GM12878 (cell line): ENCODE results near the gene SLC39A8. TPM values are rescaled to one million over a fixed set of nuclear protein-coding genes. Genes with fewer than 3 reads are reported as not detected.

Experiments
- ATAC-seq: fragments of 200-7000 bp; cut with Tn5 transposase; 3 replicates; pipeline ENCODE4 v1.9.1; 2020; ENCODE audit warnings: mild to moderate bottlenecking, moderate library complexity
- BruUV-seq: library from RNA; stranded (reverse); fragments of 400-500 nt; replicated peaks from 2 replicates; lab custom pipeline; 2021; lab: Mats Ljungman, UMichigan
- CTCF ChIA-PET: fragments of 300-600 bp; sonication (Branson Sonifier 250); formaldehyde crosslinking; extraction: SDS; loops from one replicate; lab custom pipeline; 2021; ENCODE audit warnings: inconsistent platforms; lab: Yijun Ruan, JAX
- POLR2A ChIA-PET: fragments of 350-600 bp; formaldehyde crosslinking; extraction: SDS; loops from one replicate; lab custom pipeline; 2021; ENCODE audit warnings: inconsistent platforms; lab: Charles Lee
- RAD21 ChIA-PET: fragments of 300-600 bp; sonication (Branson Sonifier 250); formaldehyde crosslinking; loops from one replicate; lab custom pipeline; 2023; ENCODE audit warnings: antibody characterized with exemption; ENCODE audit not compliant: unreplicated experiment; lab: Charles Lee
- SMC1A ChIA-PET: fragments of 300-600 bp; sonication (Branson Sonifier 250); formaldehyde crosslinking; loops from one replicate; lab custom pipeline; 2023; ENCODE audit not compliant: unreplicated experiment, uncharacterized antibody; lab: Charles Lee
- DNase-seq: peaks from one replicate; pipeline ENCODE4 v3.0.0-alpha.2; 2011; ENCODE audit warnings: low read depth, low spot score
- FAIRE-seq: peaks from 3 replicates; lab custom pipeline; 2011; peaks lifted over from hg19 to GRCh38; lab: Jason Lieb, UNC
- H2AFZ ChIP-seq: 2 replicates; pipeline ENCODE4 v1.6.0; 2011; ENCODE audit warnings: low read depth, low read length, control low read depth; ENCODE audit not compliant: control insufficient read depth
- H3K27ac ChIP-seq: 2 replicates; pipeline ENCODE4 v1.5.1; 2011; ENCODE audit warnings: control low read depth; ENCODE audit not compliant: control insufficient read depth, insufficient read depth
- H3K27me3 ChIP-seq, 2 experiments: replicated peaks in 1 of 2; 2 replicates each; pipeline versions ENCODE4 v1.6.0 to v1.6.1; 2011; ENCODE audit warnings: low read length in 1 of 2; ENCODE audit not compliant: control insufficient read depth in 2 of 2, insufficient read depth in 2 of 2
- H3K36me3 ChIP-seq, 2 experiments: 2 replicates each; pipeline ENCODE4 v1.5.1; 2011; ENCODE audit warnings: low read length in 1 of 2; ENCODE audit not compliant: control insufficient read depth in 2 of 2, insufficient read depth in 2 of 2
- H3K4me1 ChIP-seq: 2 replicates; pipeline ENCODE4 v1.6.1; 2011; ENCODE audit warnings: mild to moderate bottlenecking, low read length, moderate library complexity, mixed read lengths; ENCODE audit not compliant: control insufficient read depth, insufficient read depth
- H3K4me2 ChIP-seq: 2 replicates; pipeline ENCODE4 v1.6.0; 2011; ENCODE audit warnings: control low read depth; ENCODE audit not compliant: control insufficient read depth, insufficient read depth
- H3K4me3 ChIP-seq: fragments of 200-600 bp; sonication (generic); 2 replicates; pipeline ENCODE4 v1.5.1; 2016
- H3K79me2 ChIP-seq: 2 replicates; pipeline ENCODE4 v1.6.0; 2011; ENCODE audit warnings: low read length; ENCODE audit not compliant: control insufficient read depth, insufficient read depth
- H3K9ac ChIP-seq: 2 replicates; pipeline ENCODE4 v1.8.0; 2011; ENCODE audit warnings: low read length, control low read depth, mixed read lengths; ENCODE audit not compliant: control insufficient read depth, insufficient read depth
- H3K9me3 ChIP-seq: replicated peaks from 3 replicates; pipeline ENCODE4 v1.5.1; 2011; ENCODE audit warnings: mild to moderate bottlenecking, low read length; ENCODE audit not compliant: control insufficient read depth, insufficient read depth
- H4K20me1 ChIP-seq: 2 replicates; pipeline ENCODE4 v1.6.0; 2011; ENCODE audit not compliant: control insufficient read depth, insufficient read depth
- BRCA1 ChIP-seq: IDR thresholded peaks from 2 replicates; pipeline ENCODE4 v1.6.1; 2011; ENCODE audit warnings: low read depth, low read length, improper control_type of control experiment
- EP300 ChIP-seq, 2 experiments: fragments of 150-350 bp in 1 of 2; IDR thresholded peaks; 2 replicates each; pipeline ENCODE4 v1.6.1; 2011 to 2012; ENCODE audit warnings: low read depth in 2 of 2, low read length in 2 of 2, borderline replicate concordance in 1 of 2, improper control_type of control experiment in 1 of 2, inconsistent platforms in 1 of 2; ENCODE audit not compliant: control insufficient read depth in 1 of 2
- EZH2 ChIP-seq: IDR thresholded peaks from 2 replicates; pipeline ENCODE4 v1.6.1; 2012; ENCODE audit warnings: low read depth, mild to moderate bottlenecking, control low read depth, inconsistent platforms, low read length, borderline replicate concordance; ENCODE audit not compliant: control insufficient read depth
- GABPA ChIP-seq: IDR thresholded peaks from 2 replicates; pipeline ENCODE4 v1.6.1; 2014; ENCODE audit warnings: antibody characterized with exemption, low read depth, mild to moderate bottlenecking, inconsistent platforms
- LARP7 ChIP-seq: fragments of 450-650 bp; IDR thresholded peaks from 2 replicates; pipeline ENCODE4 v1.6.1; 2017; ENCODE audit warnings: mild to moderate bottlenecking
- MEF2B ChIP-seq: fragments of 450-650 bp; IDR thresholded peaks from 2 replicates; pipeline ENCODE4 v1.6.1; 2018; ENCODE audit warnings: mild to moderate bottlenecking, moderate library complexity; ENCODE audit not compliant: partially characterized antibody, poor library complexity, severe bottlenecking
- MTA2 ChIP-seq: fragments of 450-650 bp; IDR thresholded peaks from 2 replicates; pipeline ENCODE4 v1.6.1; 2016; ENCODE audit warnings: low read depth, mild to moderate bottlenecking, moderate library complexity
- PML ChIP-seq: IDR thresholded peaks from 2 replicates; pipeline ENCODE4 v1.6.1; 2012; ENCODE audit warnings: low read length, inconsistent platforms
- SP1 ChIP-seq: IDR thresholded peaks from one replicate; pipeline ENCODE4 v1.6.1; 2011; ENCODE audit warnings: low read depth, low read length
- TAF1 ChIP-seq: IDR thresholded peaks from 2 replicates; pipeline ENCODE4 v1.6.1; 2011; ENCODE audit warnings: mild to moderate bottlenecking, low read depth, low read length, borderline replicate concordance
- TBL1XR1 ChIP-seq: IDR thresholded peaks from 2 replicates; pipeline ENCODE4 v1.6.1; 2012; ENCODE audit warnings: low read depth, low read length, improper control_type of control experiment
- ZNF622 ChIP-seq: fragments of 450-650 bp; IDR thresholded peaks from 2 replicates; pipeline ENCODE4 v1.6.1; 2017; ENCODE audit warnings: mild to moderate bottlenecking, inconsistent platforms
- WGBS: methylation state at CpG from one replicate; pipeline ENCODE4 v1.1.6; 2016; ENCODE audit warnings: low lambda C conversion rate; ENCODE audit not compliant: insufficient replicate concordance, insufficient coverage; ENCODE audit errors: missing lambda C conversion rate; 5-methylcytosine and 5-hydroxymethylcytosine counted together
- in situ Hi-C: fragments of 300-500 bp; cut with MboI; formaldehyde crosslinking; loops from 9 replicates; pipeline ENCODE4 v1.14.3; 2018; ENCODE audit warnings: mixed read lengths
- intact Hi-C: fragments of 100-400 bp; cut with micrococcal nuclease; formaldehyde crosslinking; loops from one replicate; pipeline ENCODE4 v1.14.2; 2022; ENCODE audit not compliant: unreplicated experiment
- polyA plus RNA-seq, 11 experiments: library from polyadenylated mRNA; depleted of rRNA in 4 of 11; unstranded in 6 of 11; stranded (reverse) in 5 of 11; fragments of >200 nt; fragmentation: Nextera tagmentation in 4 of 11; fragmentation: Illumina TruSeq in 1 of 11; extraction: Ambion mirVana in 4 of 11; extraction: Trizol in 1 of 11; gene quantifications; 1 replicate in 1 of 11; 2 replicates in 10 of 11; pipeline versions ENCODE4 v1.2.1 to v1.2.3, GENCODE V29; 2011 to 2016; ENCODE audit warnings: inconsistent platforms in 2 of 11, missing spikeins in 2 of 11, low read depth in 1 of 11
- total RNA-seq, 4 experiments: library from RNA; depleted of rRNA in 3 of 4; stranded (reverse); fragments of >200 nt in 3 of 4; fragmentation: Illumina TruSeq in 1 of 4; extraction: Trizol in 1 of 4; gene quantifications; 2 replicates each; pipeline versions ENCODE4 v1.2.1 to v1.2.3, GENCODE V29; 2013 to 2021
- TF ChIP-seq, protein P1 (sequence below): fragments of 450-650 bp; conservative IDR thresholded peaks from 2 replicates; pipeline ENCODE4 v1.6.1; 2017; ENCODE audit warnings: mild to moderate bottlenecking, moderate library complexity
- TF ChIP-seq, protein P2 (sequence below), 3 experiments: IDR thresholded peaks in 2 of 3; conservative IDR thresholded peaks in 1 of 3; 2 replicates each; pipeline ENCODE4 v1.5.1; 2011; ENCODE audit warnings: low read depth in 3 of 3, low read length in 3 of 3, mild to moderate bottlenecking in 3 of 3, control low read depth in 2 of 3, moderate library complexity in 2 of 3, inconsistent platforms in 1 of 3, mixed read lengths in 1 of 3; ENCODE audit not compliant: control insufficient read depth in 2 of 3, insufficient read depth in 1 of 3; ENCODE audit errors: extremely low read depth in 1 of 3

SLC39A8 gene
- total and polyA plus RNA-seq, 10 of the 15 experiments (the other 5 are each of a cell fraction or from before 2014, with no cell fraction given), result 7.9 to 47.8 (median 32.8) TPM

DNA sequence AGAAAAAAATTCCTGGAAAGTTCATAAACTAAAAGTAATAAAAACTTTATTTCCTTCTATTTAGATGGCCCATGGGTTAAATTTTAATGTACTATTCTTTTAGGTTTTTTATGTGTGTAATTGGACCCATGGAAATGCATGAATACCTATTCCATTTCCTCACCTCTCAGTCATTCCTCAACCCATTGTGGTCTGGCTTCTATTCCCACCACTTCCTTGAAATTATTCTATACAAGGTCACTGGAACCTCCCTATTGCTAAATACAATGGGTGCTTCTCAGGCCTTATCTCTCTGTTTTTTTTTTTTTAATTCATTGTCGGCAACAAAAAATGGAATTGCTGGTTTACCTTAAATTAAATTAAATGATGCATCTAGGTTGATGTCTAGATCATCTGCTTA lies 17.2 kb downstream of the SLC39A8 start:
- H3K9me3 ChIP-seq, result no peaks in the 10 kb centered on the region; the same call in 2 of the 3 replicates
- H2AFZ ChIP-seq, result no peak overlapping the region
- ChIA-PET POLR2A (no interaction called here), CTCF (no interaction called here)
- H4K20me1 ChIP-seq, result no peaks in the 10 kb centered on the region
- 100% methylated on average over 1 of the region's 1 CpG for WGBS
- ATAC-seq, result no peak
- H3K4me3 ChIP-seq, result no peak overlapping the region
- no peak for TF ChIP-seq MEF2B
- TF ChIP-seq SP1, result no peak
- no peak for TF ChIP-seq TAF1
- TF ChIP-seq GABPA, result no peak
- no peak for TF ChIP-seq PML
- no peak for TF ChIP-seq BRCA1
- TF ChIP-seq EP300 (IDR thresholded peaks at IDR 0.05; ENCODE audit: borderline replicate concordance in 1 of 2, control insufficient read depth in 1 of 2, low read depth in 2 of 2, low read length in 2 of 2), result no peak
- TF ChIP-seq, protein P1, sequence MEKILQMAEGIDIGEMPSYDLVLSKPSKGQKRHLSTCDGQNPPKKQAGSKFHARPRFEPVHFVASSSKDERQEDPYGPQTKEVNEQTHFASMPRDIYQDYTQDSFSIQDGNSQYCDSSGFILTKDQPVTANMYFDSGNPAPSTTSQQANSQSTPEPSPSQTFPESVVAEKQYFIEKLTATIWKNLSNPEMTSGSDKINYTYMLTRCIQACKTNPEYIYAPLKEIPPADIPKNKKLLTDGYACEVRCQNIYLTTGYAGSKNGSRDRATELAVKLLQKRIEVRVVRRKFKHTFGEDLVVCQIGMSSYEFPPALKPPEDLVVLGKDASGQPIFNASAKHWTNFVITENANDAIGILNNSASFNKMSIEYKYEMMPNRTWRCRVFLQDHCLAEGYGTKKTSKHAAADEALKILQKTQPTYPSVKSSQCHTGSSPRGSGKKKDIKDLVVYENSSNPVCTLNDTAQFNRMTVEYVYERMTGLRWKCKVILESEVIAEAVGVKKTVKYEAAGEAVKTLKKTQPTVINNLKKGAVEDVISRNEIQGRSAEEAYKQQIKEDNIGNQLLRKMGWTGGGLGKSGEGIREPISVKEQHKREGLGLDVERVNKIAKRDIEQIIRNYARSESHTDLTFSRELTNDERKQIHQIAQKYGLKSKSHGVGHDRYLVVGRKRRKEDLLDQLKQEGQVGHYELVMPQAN, result no peak
- no peak for TF ChIP-seq LARP7
- no peak for TF ChIP-seq MTA2
- no peak for TF ChIP-seq TBL1XR1
- TF ChIP-seq ZNF622, result no peak
- TF ChIP-seq EZH2, result no peak
- TF ChIP-seq, protein P2, sequence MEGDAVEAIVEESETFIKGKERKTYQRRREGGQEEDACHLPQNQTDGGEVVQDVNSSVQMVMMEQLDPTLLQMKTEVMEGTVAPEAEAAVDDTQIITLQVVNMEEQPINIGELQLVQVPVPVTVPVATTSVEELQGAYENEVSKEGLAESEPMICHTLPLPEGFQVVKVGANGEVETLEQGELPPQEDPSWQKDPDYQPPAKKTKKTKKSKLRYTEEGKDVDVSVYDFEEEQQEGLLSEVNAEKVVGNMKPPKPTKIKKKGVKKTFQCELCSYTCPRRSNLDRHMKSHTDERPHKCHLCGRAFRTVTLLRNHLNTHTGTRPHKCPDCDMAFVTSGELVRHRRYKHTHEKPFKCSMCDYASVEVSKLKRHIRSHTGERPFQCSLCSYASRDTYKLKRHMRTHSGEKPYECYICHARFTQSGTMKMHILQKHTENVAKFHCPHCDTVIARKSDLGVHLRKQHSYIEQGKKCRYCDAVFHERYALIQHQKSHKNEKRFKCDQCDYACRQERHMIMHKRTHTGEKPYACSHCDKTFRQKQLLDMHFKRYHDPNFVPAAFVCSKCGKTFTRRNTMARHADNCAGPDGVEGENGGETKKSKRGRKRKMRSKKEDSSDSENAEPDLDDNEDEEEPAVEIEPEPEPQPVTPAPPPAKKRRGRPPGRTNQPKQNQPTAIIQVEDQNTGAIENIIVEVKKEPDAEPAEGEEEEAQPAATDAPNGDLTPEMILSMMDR (IDR thresholded peaks at IDR 0.05 in 2 of 3, conservative IDR thresholded peaks at IDR 0.05 in 1 of 3; ENCODE audit: control insufficient read depth in 2 of 3, extremely low read depth in 1 of 3, insufficient read depth in 1 of 3, low read depth in 3 of 3, low read length in 3 of 3), result no peak
- TF ChIP-seq, all 136 proteins: peak for 0
- Histone ChIP-seq H3K36me3 (no peaks in the 10 kb centered on the region), H3K27me3 (no peaks in the 10 kb centered on the region), H3K4me2 (no peak overlapping the region), H3K79me2 (peaks cover 15% of the 10 kb centered on the region), H3K9ac (no peak overlapping the region), H3K4me1 (no peaks in the 10 kb centered on the region), H3K27ac (no peak overlapping the region)
- in situ Hi-C loops, result no loop called here
- DNase-seq (no peak), FAIRE-seq (no peak)
- BruUV-seq, result no TSS peak
- RAD21 ChIA-PET, result no interaction called here
- SMC1A ChIA-PET, result no interaction called here
- intact Hi-C loops, result loop anchor here (10.0 kb wide), 1 partner anchor 247 kb away; no protein-coding TSS in a partner anchor
